ENCODE results near the gene CFAP210. TPM values are rescaled to one million over a fixed set of nuclear protein-coding genes. Genes with fewer than 3 reads are reported as not detected.

Gene CFAP210
- polyA plus RNA-seq, 3 donors, result not detected

- Histone ChIP-seq H3K27ac (ENCODE audit: low read depth in 1 of 2, low read length in 2 of 2) (no peak overlapping the region), H3K4me2 (replicated peaks; ENCODE audit: extremely low read depth, low read length, poor library complexity, severe bottlenecking) (no peak overlapping the region), H3K36me3 (replicated peaks in 1 of 2; ENCODE audit: control insufficient read depth in 1 of 2, insufficient read depth in 2 of 2, low read length in 2 of 2) (no peaks in the 10 kb centered on the region), H3K27me3 (ENCODE audit: control insufficient read depth in 2 of 2, insufficient read depth in 2 of 2, low read length in 2 of 2) (peaks cover 14 to 20% of the 10 kb centered on the region in 2 donors), H3K79me2 (ENCODE audit: insufficient read depth, low read length) (no peaks in the 10 kb centered on the region), H2AFZ (ENCODE audit: insufficient read depth, low read depth, low read length, poor library complexity, severe bottlenecking) (no peak overlapping the region), H3K9ac (ENCODE audit: insufficient read depth, low read length, poor library complexity, severe bottlenecking) (no peak overlapping the region), H4K20me1 (ENCODE audit: insufficient read depth, low read length) (no peaks in the 10 kb centered on the region), H3K4me1 (ENCODE audit: control insufficient read depth in 1 of 2, insufficient read depth in 2 of 2, low read length in 2 of 2) (peaks cover 9 to 13% of the 10 kb centered on the region in 2 donors), H3K4me3 (replicated peaks in 1 of 3; ENCODE audit: low read depth in 2 of 3, low read length in 3 of 3) (no peak overlapping the region), H3K9me3 (replicated peaks in 1 of 2; ENCODE audit: control insufficient read depth in 1 of 2, insufficient read depth in 1 of 2, low read length in 2 of 2) (no peaks in the 10 kb centered on the region)
- 94% methylated on average over 5 of the region's 5 CpGs for WGBS (ENCODE audit: insufficient coverage)
- intact Hi-C loops (cut with micrococcal nuclease), result no loop called here
- DNase-seq, result no peak
- TF ChIP-seq CTCF (IDR thresholded peaks at IDR 0.05), result no peak
- Mint-ChIP-seq H3K27ac (no peak overlapping the region), H3K27me3 (ENCODE audit: low read depth in 3 of 3) (peaks cover 15 to 30% (median 22%) of the 10 kb centered on the region in 3 donors), H3K36me3 (no peaks in the 10 kb centered on the region), H3K4me3 (no peak overlapping the region), H3K4me1 (peaks cover 13% of the 10 kb centered on the region), H3K9me3 (peaks cover 0 to 3% (median 0%) of the 10 kb centered on the region in 7 donors)
Measured at GRCh38 chr2:169736902-169737301, 42.7 kb upstream of the CFAP210 start.

- no peak overlapping the region for H2AFZ ChIP-seq (ENCODE audit: insufficient read depth, low read depth, low read length, poor library complexity, severe bottlenecking)
- no peak for TF ChIP-seq CTCF (IDR thresholded peaks at IDR 0.05)
- Mint-ChIP-seq H3K36me3 (no peaks in the 10 kb centered on the region), H3K27ac (no peak overlapping the region), H3K4me1 (peaks cover 13% of the 10 kb centered on the region), H3K27me3 (ENCODE audit: low read depth in 3 of 3) (peaks cover 15 to 30% (median 22%) of the 10 kb centered on the region in 3 donors), H3K4me3 (no peak overlapping the region), H3K9me3 (peaks cover 0 to 3% (median 0%) of the 10 kb centered on the region in 7 donors)
- no peak overlapping the region for H3K4me3 ChIP-seq (replicated peaks in 1 of 3; ENCODE audit: low read depth in 2 of 3, low read length in 3 of 3)
- H3K4me2 ChIP-seq (replicated peaks; ENCODE audit: extremely low read depth, low read length, poor library complexity, severe bottlenecking), result no peak overlapping the region
- H3K36me3 ChIP-seq (replicated peaks in 1 of 2; ENCODE audit: control insufficient read depth in 1 of 2, insufficient read depth in 2 of 2, low read length in 2 of 2), result no peaks in the 10 kb centered on the region
- DNase-seq, result no peak
- H3K27me3 ChIP-seq (ENCODE audit: control insufficient read depth in 2 of 2, insufficient read depth in 2 of 2, low read length in 2 of 2), result peaks cover 14 to 20% of the 10 kb centered on the region in 2 donors
- no peaks in the 10 kb centered on the region for H3K79me2 ChIP-seq (ENCODE audit: insufficient read depth, low read length)
- no peak overlapping the region for H3K27ac ChIP-seq (ENCODE audit: low read depth in 1 of 2, low read length in 2 of 2)
- WGBS (ENCODE audit: insufficient coverage), result 86% methylated on average over 1 of the region's 4 CpGs
- H3K4me1 ChIP-seq (ENCODE audit: control insufficient read depth in 1 of 2, insufficient read depth in 2 of 2, low read length in 2 of 2), result peaks cover 9 to 13% of the 10 kb centered on the region in 2 donors
- H3K9ac ChIP-seq (ENCODE audit: insufficient read depth, low read length, poor library complexity, severe bottlenecking), result no peak overlapping the region
- no peaks in the 10 kb centered on the region for H3K9me3 ChIP-seq (replicated peaks in 1 of 2; ENCODE audit: control insufficient read depth in 1 of 2, insufficient read depth in 1 of 2, low read length in 2 of 2)
- no peaks in the 10 kb centered on the region for H4K20me1 ChIP-seq (ENCODE audit: insufficient read depth, low read length)
- intact Hi-C loops (cut with micrococcal nuclease), result no loop called here
Measured at GRCh38 chr2:169735623-169736022, 41.4 kb upstream of the CFAP210 start.

Data from CD14-positive monocyte (primary cell).